Endothelial cell of umbilical vein (primary cell): ENCODE results near the gene RNLS. TPM values are rescaled to one million over a fixed set of nuclear protein-coding genes. Genes with fewer than 3 reads are reported as not detected.
A peak's percentile ranks its signal among the peaks of the same experiment; 100 is the strongest.

ENCODE experiments used
- BruUV-seq: library from RNA; stranded (reverse); fragments of 400-500 nt; replicated peaks from 2 replicates; lab custom pipeline; 2021; lab: Mats Ljungman, UMichigan
- CTCF ChIA-PET: fragments of 300-600, 350-600 bp; sonication (Branson Sonifier 250); formaldehyde crosslinking; loops from one replicate; lab custom pipeline; 2021; ENCODE audit warnings: antibody characterized with exemption, inconsistent platforms; lab: Charles Lee
- POLR2A ChIA-PET: fragments of 300-600, 350-600 bp; sonication (Branson Sonifier 250); formaldehyde crosslinking; loops from one replicate; lab custom pipeline; 2021; ENCODE audit warnings: antibody characterized with exemption, inconsistent platforms; lab: Charles Lee
- DNase-seq: peaks from one replicate; pipeline ENCODE4 v3.0.0-alpha.2; 2011; ENCODE audit warnings: low read depth, low spot score
- FAIRE-seq: peaks from 2 replicates; lab custom pipeline; 2011; peaks lifted over from hg19 to GRCh38; lab: Jason Lieb, UNC
- H2AFZ ChIP-seq: 2 replicates; pipeline ENCODE4 v1.6.0; 2012; ENCODE audit warnings: low read depth, low read length, control low read depth, inconsistent platforms
- H3K27ac ChIP-seq: 2 replicates; pipeline ENCODE4 v1.5.1; 2011; ENCODE audit warnings: low read depth, mild to moderate bottlenecking, control low read depth, low read length, moderate library complexity; ENCODE audit not compliant: insufficient read depth
- H3K27me3 ChIP-seq, 2 experiments: 2 replicates each; pipeline versions ENCODE4 v1.6.0 to v1.6.1; 2011; ENCODE audit warnings: low read length in 2 of 2, mixed read lengths in 1 of 2; ENCODE audit not compliant: control insufficient read depth in 2 of 2, insufficient read depth in 2 of 2
- H3K36me3 ChIP-seq, 2 experiments: 2 replicates in 1 of 2; 3 replicates in 1 of 2; pipeline ENCODE4 v1.5.1; 2011; ENCODE audit warnings: low read length in 2 of 2, mild to moderate bottlenecking in 1 of 2, moderate library complexity in 1 of 2; ENCODE audit not compliant: control insufficient read depth in 2 of 2, insufficient read depth in 2 of 2; ENCODE audit errors: extremely low read depth in 1 of 2
- H3K4me1 ChIP-seq: 3 replicates; pipeline ENCODE4 v1.5.1; 2011; ENCODE audit warnings: mild to moderate bottlenecking, low read length; ENCODE audit not compliant: control insufficient read depth, insufficient read depth; ENCODE audit errors: extremely low read depth
- H3K4me2 ChIP-seq: 2 replicates; pipeline ENCODE4 v1.6.1; 2011; ENCODE audit warnings: low read length, control low read depth, mixed read lengths; ENCODE audit not compliant: insufficient read depth
- H3K4me3 ChIP-seq, 3 experiments: fragments of 200-600 bp in 1 of 3; sonication (generic), shearing (Covaris generic) in 1 of 3; replicated peaks in 1 of 3; 2 replicates each; pipeline ENCODE4 v1.5.1; 2011 to 2016; ENCODE audit warnings: control low read depth in 3 of 3, low read length in 3 of 3, mild to moderate bottlenecking in 2 of 3, inconsistent platforms in 1 of 3, low read depth in 1 of 3, moderate library complexity in 1 of 3; ENCODE audit not compliant: insufficient read depth in 1 of 3
- H3K79me2 ChIP-seq: 2 replicates; pipeline ENCODE4 v1.6.0; 2012; ENCODE audit warnings: low read length, inconsistent platforms; ENCODE audit not compliant: control insufficient read depth, insufficient read depth
- H3K9ac ChIP-seq: replicated peaks from 2 replicates; pipeline ENCODE3; 2011; ENCODE audit warnings: low read length, control low read depth; ENCODE audit not compliant: insufficient read depth; ENCODE audit errors: extremely low read depth
- H3K9me1 ChIP-seq: replicated peaks from 3 replicates; pipeline ENCODE4 v1.6.0; 2011; ENCODE audit warnings: mild to moderate bottlenecking, low read length; ENCODE audit not compliant: control insufficient read depth, insufficient read depth; ENCODE audit errors: extremely low read depth
- H3K9me3 ChIP-seq: replicated peaks from 2 replicates; pipeline ENCODE4 v1.5.1; 2012; ENCODE audit warnings: low read length, inconsistent platforms; ENCODE audit not compliant: control insufficient read depth, insufficient read depth
- H4K20me1 ChIP-seq: replicated peaks from 2 replicates; pipeline ENCODE3; 2011; ENCODE audit warnings: mild to moderate bottlenecking, low read length; ENCODE audit not compliant: control insufficient read depth, insufficient read depth; ENCODE audit errors: extremely low read depth
- FOS ChIP-seq: IDR thresholded peaks from 2 replicates; pipeline ENCODE4 v1.6.1; 2011; ENCODE audit warnings: mild to moderate bottlenecking, low read length, moderate library complexity, borderline replicate concordance; ENCODE audit not compliant: insufficient read depth
- JUN ChIP-seq: IDR thresholded peaks from 2 replicates; pipeline ENCODE4 v1.6.1; 2011; ENCODE audit warnings: borderline replicate concordance, low read depth; ENCODE audit not compliant: insufficient read length, insufficient read depth
- MAX ChIP-seq: IDR thresholded peaks from 2 replicates; pipeline ENCODE4 v1.6.1; 2011; ENCODE audit not compliant: insufficient read depth, insufficient read length
- MYC ChIP-seq: IDR thresholded peaks from one replicate; pipeline ENCODE4 v1.6.1; 2011; ENCODE audit warnings: mild to moderate bottlenecking, low read depth, low read length
- POLR2A ChIP-seq: IDR thresholded peaks from 2 replicates; pipeline ENCODE4 v1.6.1; 2012; ENCODE audit warnings: low read depth, mild to moderate bottlenecking, control low read depth, low read length
- POLR2AphosphoS5 ChIP-seq: IDR thresholded peaks from 2 replicates; pipeline ENCODE4 v1.6.1; 2012; ENCODE audit warnings: low read depth, mild to moderate bottlenecking, control low read depth, low read length, moderate library complexity; ENCODE audit not compliant: insufficient read depth
- dilution Hi-C: fragments of 300-500 bp; cut with MboI; formaldehyde crosslinking; loops from one replicate; pipeline ENCODE4 v1.15.0; 2019; ENCODE audit warnings: low sequenced_read_pairs; ENCODE audit not compliant: extremely low pct_ligation_motif_present
- intact Hi-C: fragments of 100-400 bp; cut with micrococcal nuclease; formaldehyde crosslinking; loops from one replicate; pipeline ENCODE4 v1.10.0; 2022
- polyA plus RNA-seq, 4 experiments: library from polyadenylated mRNA; depleted of rRNA in 3 of 4; stranded (reverse) in 3 of 4; unstranded in 1 of 4; fragments of >200 nt; gene quantifications; 2 replicates each; pipeline versions ENCODE4 v1.2.1 to v1.2.3, GENCODE V29; 2011 to 2012; ENCODE audit warnings: missing spikeins in 1 of 4
- total RNA-seq: library from RNA; stranded (reverse); gene quantifications from 2 replicates; pipeline ENCODE4 v1.2.3, GENCODE V29; 2021
- TF ChIP-seq, protein P1 (sequence below), 2 donors: IDR thresholded peaks; 1 replicate in 1 of 2; 2 replicates in 1 of 2; pipeline ENCODE4 v1.5.1; 2011; ENCODE audit warnings: low read length in 2 of 2, mild to moderate bottlenecking in 2 of 2, moderate library complexity in 2 of 2, control low read depth in 1 of 2, inconsistent platforms in 1 of 2, low read depth in 1 of 2; ENCODE audit not compliant: insufficient read depth in 1 of 2; ENCODE audit errors: extremely low read depth in 1 of 2

Gene RNLS
- total and polyA plus RNA-seq, 2 donors (not counting 3 experiments of a cell fraction or from before 2014, with no cell fraction given) = 2.5 to 4.6 TPM

DNA sequence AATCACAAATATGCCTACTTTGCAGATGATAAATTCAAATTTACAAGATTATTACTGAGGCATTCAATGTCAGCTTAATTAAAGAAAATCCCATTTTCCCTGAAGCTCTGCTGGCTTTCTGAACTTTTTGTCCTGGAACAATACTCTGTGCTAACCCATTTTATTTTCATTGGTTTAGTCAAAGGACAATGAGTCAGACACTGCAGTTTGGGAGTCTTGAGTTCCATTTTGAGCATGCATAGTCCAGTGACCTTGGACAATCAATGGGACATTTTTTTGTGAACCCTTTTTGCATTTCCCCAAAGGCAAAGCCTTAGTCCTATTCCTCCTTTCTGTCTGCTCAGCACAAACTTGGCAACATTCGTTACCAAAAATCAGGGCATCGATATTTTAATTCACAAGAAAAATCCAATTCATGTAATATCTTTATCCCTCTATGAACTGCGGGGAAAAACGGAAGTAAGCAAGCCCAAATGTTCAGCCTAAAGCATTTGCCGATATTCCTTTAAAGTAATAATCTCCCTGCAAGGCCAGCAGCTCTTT is 339.8 kb downstream of the RNLS start:
- Histone ChIP-seq H3K27me3 (no peaks in the 10 kb centered on the region), H3K4me3 (no peak overlapping the region)

GRCh38 chr10:88241501-88241900 is 341.6 kb downstream of the RNLS start:
- ChIA-PET POLR2A (no interaction called here), CTCF (no interaction called here)
- no peak overlapping the region for H3K4me2 ChIP-seq
- no peaks in the 10 kb centered on the region for H4K20me1 ChIP-seq
- no peak overlapping the region for H3K4me3 ChIP-seq
- FAIRE-seq (no peak), DNase-seq (no peak)
- H3K36me3 ChIP-seq = no peaks in the 10 kb centered on the region
- H3K79me2 ChIP-seq = no peaks in the 10 kb centered on the region
- BruUV-seq = no TSS peak
- H3K4me1 ChIP-seq = peaks cover 22% of the 10 kb centered on the region
- no peaks in the 10 kb centered on the region for H3K27me3 ChIP-seq
- no peaks in the 10 kb centered on the region for H3K9me3 ChIP-seq
- TF ChIP-seq, protein P1, sequence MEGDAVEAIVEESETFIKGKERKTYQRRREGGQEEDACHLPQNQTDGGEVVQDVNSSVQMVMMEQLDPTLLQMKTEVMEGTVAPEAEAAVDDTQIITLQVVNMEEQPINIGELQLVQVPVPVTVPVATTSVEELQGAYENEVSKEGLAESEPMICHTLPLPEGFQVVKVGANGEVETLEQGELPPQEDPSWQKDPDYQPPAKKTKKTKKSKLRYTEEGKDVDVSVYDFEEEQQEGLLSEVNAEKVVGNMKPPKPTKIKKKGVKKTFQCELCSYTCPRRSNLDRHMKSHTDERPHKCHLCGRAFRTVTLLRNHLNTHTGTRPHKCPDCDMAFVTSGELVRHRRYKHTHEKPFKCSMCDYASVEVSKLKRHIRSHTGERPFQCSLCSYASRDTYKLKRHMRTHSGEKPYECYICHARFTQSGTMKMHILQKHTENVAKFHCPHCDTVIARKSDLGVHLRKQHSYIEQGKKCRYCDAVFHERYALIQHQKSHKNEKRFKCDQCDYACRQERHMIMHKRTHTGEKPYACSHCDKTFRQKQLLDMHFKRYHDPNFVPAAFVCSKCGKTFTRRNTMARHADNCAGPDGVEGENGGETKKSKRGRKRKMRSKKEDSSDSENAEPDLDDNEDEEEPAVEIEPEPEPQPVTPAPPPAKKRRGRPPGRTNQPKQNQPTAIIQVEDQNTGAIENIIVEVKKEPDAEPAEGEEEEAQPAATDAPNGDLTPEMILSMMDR (IDR thresholded peaks at IDR 0.05; ENCODE audit: extremely low read depth in 1 of 2, insufficient read depth in 1 of 2, low read depth in 1 of 2, low read length in 2 of 2) = no peak
- TF ChIP-seq MAX (no peak), MYC (no peak), FOS (no peak), JUN (no peak), POLR2AphosphoS5 (no peak), POLR2A (no peak)
- no peak overlapping the region for H3K9ac ChIP-seq
- H2AFZ ChIP-seq = no peak overlapping the region
- intact Hi-C loops (no loop called here), dilution Hi-C loops (no loop called here)
- H3K9me1 ChIP-seq = no peaks in the 10 kb centered on the region
- H3K27ac ChIP-seq = no peak overlapping the region

More for the DNA sequence above, 339.8 kb downstream of the RNLS start:
- peak overlapping the region; percentile 75 for H3K4me2 ChIP-seq
- no peaks in the 10 kb centered on the region for H3K36me3 ChIP-seq
- no peak overlapping the region for H3K9ac ChIP-seq
- ChIA-PET POLR2A (no interaction called here), CTCF (interaction anchor here (0.8 to 2.0 kb wide), 5 partner anchors 57 to 381 kb away, joined by 3 to 9 read pairs (median 3); no protein-coding TSS in a partner anchor)
- no peaks in the 10 kb centered on the region for H4K20me1 ChIP-seq
- H3K79me2 ChIP-seq = no peaks in the 10 kb centered on the region
- no peaks in the 10 kb centered on the region for H3K9me3 ChIP-seq
- TF ChIP-seq MYC = no peak
- TF ChIP-seq MAX = no peak
- peak; percentile 46 for TF ChIP-seq FOS
- FAIRE-seq (no peak), DNase-seq (no peak)
- peak overlapping the region; percentile 39 for H3K27ac ChIP-seq
- dilution Hi-C loops (no loop called here), intact Hi-C loops (no loop called here)
- H3K4me1 ChIP-seq = peaks cover 22% of the 10 kb centered on the region
- H3K9me1 ChIP-seq = no peaks in the 10 kb centered on the region
- BruUV-seq = no TSS peak
- H2AFZ ChIP-seq = peak overlapping the region; percentile 98
